ENCODE results near the gene CLK2. TPM values are rescaled to one million over a fixed set of nuclear protein-coding genes. Genes with fewer than 3 reads are reported as not detected.

The CLK2 gene
- 129 TPM for polyA plus RNA-seq (2012; ENCODE audit: insufficient read depth, insufficient read length, low read depth)

GRCh38 chr1:155273343-155274245, at the start of gene CLK2:
TSS of gene CLK2 (minus strand) at chr1:155273504. CDS start at chr1:155270977, 2,527 bp downstream.
- DNase-seq: peak; percentile 99
- H3K4me1 ChIP-seq: peaks cover 3% of the 10 kb centered on the region
- no peak for TF ChIP-seq CTCF (IDR thresholded peaks at IDR 0.05; ENCODE audit: low read depth, low read length)
- H3K36me3 ChIP-seq: peaks cover 28% of the 10 kb centered on the region
- H3K27me3 ChIP-seq: no peaks in the 10 kb centered on the region
- peak within 1 kb of the TSS; percentile 98 for H3K4me3 ChIP-seq (ENCODE audit: low read depth, low read length)
- H3K9me3 ChIP-seq: no peaks in the 10 kb centered on the region

GRCh38 chr1:155322571-155322952, 49.3 kb upstream of the CLK2 start:
- peaks cover 7% of the 10 kb centered on the region for H3K4me1 ChIP-seq
- no peak for DNase-seq

GRCh38 chr1:155321639-155322503, 48.6 kb upstream of the CLK2 start:
- no peak for DNase-seq
- Histone ChIP-seq H3K36me3 (no peaks in the 10 kb centered on the region; the same call in 1 of the 2 replicates), H3K4me1 (peaks cover 7% of the 10 kb centered on the region)

More at GRCh38 chr1:155322571-155322952, 49.3 kb upstream of the CLK2 start:
- Histone ChIP-seq H3K9me3 (no peaks in the 10 kb centered on the region), H3K36me3 (no peaks in the 10 kb centered on the region; the same call in none of the 2 replicates), H3K27me3 (no peaks in the 10 kb centered on the region), H3K4me3 (ENCODE audit: low read depth, low read length) (peak overlapping the region; percentile 87)
- no peak for TF ChIP-seq CTCF (IDR thresholded peaks at IDR 0.05; ENCODE audit: low read depth, low read length)

GRCh38 chr1:155320661-155321617, 47.6 kb upstream of the CLK2 start, which contains the start of gene RUSC1:
TSS of gene RUSC1 (plus strand) at chr1:155320894. CDS start at chr1:155321774, 880 bp downstream.
- Histone ChIP-seq H3K36me3 (no peaks in the 10 kb centered on the region; the same call in 1 of the 2 replicates), H3K4me3 (ENCODE audit: low read depth, low read length) (peak within 1 kb of the TSS; percentile 69), H3K27me3 (no peaks in the 10 kb centered on the region), H3K4me1 (peaks cover 7% of the 10 kb centered on the region), H3K9me3 (no peaks in the 10 kb centered on the region)
- TF ChIP-seq CTCF (IDR thresholded peaks at IDR 0.05; ENCODE audit: low read depth, low read length): no peak
- peak; percentile 88 for DNase-seq

More at GRCh38 chr1:155321639-155322503, 48.6 kb upstream of the CLK2 start:
- no peaks in the 10 kb centered on the region for H3K9me3 ChIP-seq
- no peaks in the 10 kb centered on the region for H3K27me3 ChIP-seq
- peak overlapping the region; percentile 87 for H3K4me3 ChIP-seq (ENCODE audit: low read depth, low read length)
- TF ChIP-seq CTCF (IDR thresholded peaks at IDR 0.05; ENCODE audit: low read depth, low read length): no peak

GRCh38 chr1:155320252-155320651, 46.9 kb upstream of the CLK2 start:
- no peak for DNase-seq
- no peak for TF ChIP-seq CTCF (IDR thresholded peaks at IDR 0.05; ENCODE audit: low read depth, low read length)
- Histone ChIP-seq H3K4me1 (peaks cover 7% of the 10 kb centered on the region), H3K27me3 (no peaks in the 10 kb centered on the region), H3K4me3 (ENCODE audit: low read depth, low read length) (peak overlapping the region; percentile 69), H3K36me3 (peaks cover under 1% of the 10 kb centered on the region), H3K9me3 (no peaks in the 10 kb centered on the region)

Data from BE2C (cell line).